ENCODE data around the gene SMIM36.

GRCh38 chr17:55414983-55415382, 96.3 kb downstream of the SMIM36 start:
- TF ChIP-seq POLR2AphosphoS5 (IDR thresholded peaks at IDR 0.05; ENCODE audit: low read depth, low read length) = no peak
- TF ChIP-seq REST (IDR thresholded peaks at IDR 0.05; ENCODE audit: insufficient read depth in 1 of 2, low read depth in 2 of 2, low read length in 2 of 2) = no peak
- no peak for TF ChIP-seq SIN3A (IDR thresholded peaks at IDR 0.05; ENCODE audit: borderline replicate concordance, insufficient read depth, low read length)
